Keratinocyte (primary cell): Measurements from ENCODE around the gene RAB2B. TPM values are rescaled to one million over a fixed set of nuclear protein-coding genes. Genes with fewer than 3 reads are reported as not detected.
A peak's percentile ranks its signal among the peaks of the same experiment; 100 is the strongest.

Experiments used
- DNase-seq: peaks from one replicate; pipeline ENCODE4 v3.0.0-alpha.2; 2011; ENCODE audit warnings: low read depth, missing footprints, low spot score
- FAIRE-seq: peaks from 2 replicates; lab custom pipeline; 2011; peaks lifted over from hg19 to GRCh38; lab: Jason Lieb, UNC
- H2AFZ ChIP-seq: 2 replicates; pipeline ENCODE4 v1.6.0; 2012; ENCODE audit warnings: low read length, control low read depth, inconsistent platforms; ENCODE audit not compliant: control insufficient read depth
- H3K27ac ChIP-seq: 2 replicates; pipeline ENCODE4 v1.5.1; 2011; ENCODE audit warnings: low read length; ENCODE audit not compliant: control insufficient read depth, insufficient read depth
- H3K27me3 ChIP-seq: 3 replicates; pipeline ENCODE4 v1.6.0; 2011; ENCODE audit warnings: low read length; ENCODE audit not compliant: control insufficient read depth, insufficient read depth; ENCODE audit errors: extremely low read depth
- H3K36me3 ChIP-seq, 2 experiments: 2 replicates in 1 of 2; 3 replicates in 1 of 2; pipeline ENCODE4 v1.5.1; 2011; ENCODE audit warnings: low read length in 2 of 2, mild to moderate bottlenecking in 1 of 2; ENCODE audit not compliant: control insufficient read depth in 2 of 2, insufficient read depth in 2 of 2; ENCODE audit errors: extremely low read depth in 1 of 2
- H3K4me1 ChIP-seq: 3 replicates; pipeline ENCODE4 v1.5.1; 2011; ENCODE audit warnings: low read length; ENCODE audit not compliant: control insufficient read depth, insufficient read depth; ENCODE audit errors: extremely low read depth
- H3K4me2 ChIP-seq: 3 replicates; pipeline ENCODE4 v1.6.0; 2011; ENCODE audit warnings: low read depth, low read length; ENCODE audit not compliant: control insufficient read depth, insufficient read depth; ENCODE audit errors: extremely low read depth
- H3K4me3 ChIP-seq, 3 experiments: fragments of 200-600 bp in 1 of 3; sonication (generic) in 1 of 3; 2 replicates in 2 of 3; 3 replicates in 1 of 3; pipeline ENCODE4 v1.5.1; 2011 to 2016; ENCODE audit warnings: low read length in 3 of 3, mild to moderate bottlenecking in 3 of 3, control low read depth in 2 of 3, inconsistent platforms in 1 of 3, low read depth in 1 of 3, mixed read lengths in 1 of 3, mixed run types in 1 of 3, moderate library complexity in 1 of 3; ENCODE audit not compliant: control insufficient read depth in 2 of 3, insufficient read depth in 2 of 3; ENCODE audit errors: extremely low read depth in 1 of 3
- H3K79me2 ChIP-seq: 2 replicates; pipeline ENCODE4 v1.6.0; 2012; ENCODE audit warnings: low read length; ENCODE audit not compliant: control insufficient read depth, insufficient read depth
- H3K9ac ChIP-seq: 3 replicates; pipeline ENCODE4 v1.6.0; 2011; ENCODE audit warnings: low read length; ENCODE audit not compliant: control insufficient read depth, insufficient read depth; ENCODE audit errors: extremely low read depth
- H3K9me1 ChIP-seq: 3 replicates; pipeline ENCODE4 v1.6.0; 2011; ENCODE audit warnings: low read length; ENCODE audit not compliant: control insufficient read depth, insufficient read depth; ENCODE audit errors: extremely low read depth
- H3K9me3 ChIP-seq: 2 replicates; pipeline ENCODE4 v1.5.1; 2012; ENCODE audit warnings: low read depth, low read length; ENCODE audit not compliant: control insufficient read depth
- H4K20me1 ChIP-seq: 3 replicates; pipeline ENCODE4 v1.6.0; 2011; ENCODE audit warnings: low read length; ENCODE audit not compliant: control insufficient read depth, insufficient read depth; ENCODE audit errors: extremely low read depth
- CTCF ChIP-seq, 3 experiments: IDR thresholded peaks in 1 of 3; conservative IDR thresholded peaks in 1 of 3; optimal IDR thresholded peaks in 1 of 3; 2 replicates in 2 of 3; 3 replicates in 1 of 3; pipeline versions ENCODE3 to v1.5.1; 2011; ENCODE audit warnings: low read length in 3 of 3, mild to moderate bottlenecking in 3 of 3, moderate library complexity in 2 of 3, control low read depth in 1 of 3, inconsistent platforms in 1 of 3; ENCODE audit not compliant: insufficient read depth in 2 of 3; ENCODE audit errors: extremely low read depth in 1 of 3
- EZH2 ChIP-seq: IDR thresholded peaks from one replicate; pipeline ENCODE4 v1.6.1; 2012; ENCODE audit warnings: inconsistent platforms, mild to moderate bottlenecking, low read length, moderate library complexity
- dilution Hi-C: fragments of 300-500 bp; cut with MboI; formaldehyde crosslinking; loops from one replicate; pipeline ENCODE4 v1.7.0; 2020; ENCODE audit warnings: low sequenced_read_pairs; ENCODE audit not compliant: extremely low pct_ligation_motif_present
- polyA plus RNA-seq, 5 experiments: library from polyadenylated mRNA; depleted of rRNA in 3 of 5; stranded (reverse) in 3 of 5; stranded (forward) in 1 of 5; unstranded in 1 of 5; fragments of >200 nt; gene quantifications; 1 replicate in 1 of 5; 2 replicates in 3 of 5; 3 replicates in 1 of 5; pipeline versions ENCODE4 v1.2.1 to v1.2.3, GENCODE V29; 2011 to 2012; ENCODE audit warnings: missing spikeins in 2 of 5, low read depth in 1 of 5, low replicate concordance in 1 of 5

RAB2B gene
- polyA plus RNA-seq, 1 donor (not counting 4 experiments of a cell fraction or from before 2014, with no cell fraction given), result 18.3 TPM

- FAIRE-seq (no peak), DNase-seq (no peak)
- H3K9me1 ChIP-seq, result no peaks in the 10 kb centered on the region
- no peak overlapping the region for H3K4me3 ChIP-seq
- peaks cover 80% of the 10 kb centered on the region for H3K79me2 ChIP-seq
- TF ChIP-seq CTCF (optimal IDR thresholded peaks at IDR 0.05 in 1 of 3, IDR thresholded peaks at IDR 0.05 in 1 of 3, conservative IDR thresholded peaks at IDR 0.05 in 1 of 3; ENCODE audit: extremely low read depth in 1 of 3, insufficient read depth in 2 of 3, low read length in 3 of 3) (no peak), EZH2 (no peak)
- no peaks in the 10 kb centered on the region for H3K9me3 ChIP-seq
- no peak overlapping the region for H3K27ac ChIP-seq
- peaks cover 0 to 2% of the 10 kb centered on the region in 2 experiments for H3K36me3 ChIP-seq
- no peak overlapping the region for H3K4me2 ChIP-seq
- peaks cover 12% of the 10 kb centered on the region for H3K4me1 ChIP-seq
- no peaks in the 10 kb centered on the region for H3K27me3 ChIP-seq
- H2AFZ ChIP-seq, result no peak overlapping the region
- H4K20me1 ChIP-seq, result no peaks in the 10 kb centered on the region
- dilution Hi-C loops, result no loop called here
- H3K9ac ChIP-seq, result no peak overlapping the region
Observed at GRCh38 chr14:21440859-21441258, 35.9 kb downstream of the RAB2B start.

- H3K9ac ChIP-seq, result peak overlapping the region; percentile 92
- H3K27ac ChIP-seq, result peak overlapping the region; percentile 94
- no peaks in the 10 kb centered on the region for H4K20me1 ChIP-seq
- FAIRE-seq (peak; percentile 58), DNase-seq (peak; percentile 69)
- H3K9me1 ChIP-seq, result no peaks in the 10 kb centered on the region
- peaks cover 0 to 2% of the 10 kb centered on the region in 2 experiments for H3K36me3 ChIP-seq
- H3K27me3 ChIP-seq, result no peaks in the 10 kb centered on the region
- peak overlapping the region; percentile 79 to 96 (median 91) for H3K4me3 ChIP-seq
- H3K4me2 ChIP-seq, result peak overlapping the region; percentile 99
- H3K79me2 ChIP-seq, result peaks cover 89% of the 10 kb centered on the region
- no peak for TF ChIP-seq CTCF (optimal IDR thresholded peaks at IDR 0.05 in 1 of 3, IDR thresholded peaks at IDR 0.05 in 1 of 3, conservative IDR thresholded peaks at IDR 0.05 in 1 of 3; ENCODE audit: extremely low read depth in 1 of 3, insufficient read depth in 2 of 3, low read length in 3 of 3)
- TF ChIP-seq EZH2, result no peak
- no peaks in the 10 kb centered on the region for H3K9me3 ChIP-seq
- dilution Hi-C loops, result no loop called here
- peak overlapping the region; percentile 87 for H2AFZ ChIP-seq
- peaks cover 19% of the 10 kb centered on the region for H3K4me1 ChIP-seq
Observed at GRCh38 chr14:21437063-21437901, 39.5 kb downstream of the RAB2B start.
